GM18505 (cell line): ENCODE measurements around the gene CEBPE.

Source experiments
- ATAC-seq: cut with Tn5 transposase; IDR thresholded peaks from one replicate; pipeline ENCODE4 v1.9.1; 2021; ENCODE audit not compliant: unreplicated experiment
- POLR2A ChIP-seq: IDR thresholded peaks from 4 replicates; pipeline ENCODE4 v1.6.1; 2011; ENCODE audit warnings: borderline replicate concordance; ENCODE audit not compliant: insufficient read depth, insufficient read length; ENCODE audit errors: extremely low read depth

Gene CEBPE

DNA sequence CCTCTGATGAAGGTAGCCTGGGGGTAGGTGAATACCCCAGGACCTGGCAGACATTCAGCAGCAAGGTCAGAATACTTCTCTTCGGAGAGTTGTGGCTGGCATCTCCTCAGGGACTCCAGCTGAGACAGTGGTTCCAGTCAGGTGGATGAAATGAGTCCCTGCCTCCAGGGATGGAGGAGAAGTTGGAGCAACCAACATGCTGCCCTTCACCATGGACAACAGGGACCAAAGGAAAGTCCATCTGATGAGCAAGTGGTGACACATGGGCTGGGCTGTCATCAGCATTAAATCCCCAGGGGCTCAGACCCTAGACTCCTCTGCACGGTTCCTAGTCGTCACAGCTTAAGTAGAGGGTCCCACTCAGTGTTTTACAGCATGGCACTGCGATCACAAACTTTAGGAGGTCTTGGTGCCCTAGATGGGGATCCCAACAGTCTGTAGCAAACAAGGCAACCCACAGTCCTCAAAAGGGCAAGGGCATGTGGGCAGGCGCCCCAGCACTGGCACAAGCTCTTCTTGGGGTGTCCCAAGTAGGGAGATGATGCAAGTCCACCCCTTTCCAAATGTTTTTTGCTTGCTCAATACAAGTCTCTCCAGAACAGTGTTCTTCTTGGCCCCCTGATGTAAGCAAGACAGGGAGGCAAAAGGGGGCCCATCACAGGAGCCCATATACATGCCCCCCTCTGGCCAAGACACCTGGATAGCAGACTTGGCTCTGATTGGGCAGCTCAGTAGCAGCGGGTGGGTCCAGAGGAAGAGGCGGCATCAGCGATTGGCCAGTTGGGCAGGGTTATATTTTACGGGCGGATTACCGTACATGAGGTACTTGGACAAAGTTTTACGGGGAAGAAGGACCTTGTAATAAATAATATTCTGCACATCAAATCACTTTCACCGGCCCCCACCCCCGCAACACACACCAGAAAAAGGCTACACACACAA is 50.9 kb downstream of the CEBPE start:
- TF ChIP-seq POLR2A = no peak
- no peak for ATAC-seq
